CD4-positive, alpha-beta memory T cell (primary cell): ENCODE data around the gene SRPK2. TPM values are rescaled to one million over a fixed set of nuclear protein-coding genes. Genes with fewer than 3 reads are reported as not detected.
"Not testable (repeated sequence)": the region's sequence is repeated elsewhere in the genome, so short reads cannot be mapped to it uniquely, and the experiment has no call there.

Experiments
- CTCF ChIA-PET: fragments of 350-600 bp; sonication (Branson Sonifier 250); formaldehyde crosslinking; loops from one replicate; lab custom pipeline; 2021; ENCODE audit warnings: inconsistent platforms; ENCODE audit not compliant: partially characterized antibody; lab: Charles Lee
- POLR2A ChIA-PET: fragments of 350-600 bp; sonication (Branson Sonifier 250); formaldehyde crosslinking; loops from one replicate; lab custom pipeline; 2021; ENCODE audit not compliant: partially characterized antibody; lab: Charles Lee
- DNase-seq, 5 donors: peaks; one replicate each; pipeline versions ENCODE4 v3.0.0 to v3.0.0-alpha.2; 2020 to 2022; ENCODE audit warnings: mixed read lengths in 1 of 5
- H3K27ac ChIP-seq: one replicate; pipeline ENCODE4 v1.7.0; 2013; ENCODE audit warnings: low read depth, low read length
- H3K27me3 ChIP-seq: 2 replicates; pipeline ENCODE4 v1.7.0; 2013; ENCODE audit warnings: mild to moderate bottlenecking, low read length, moderate library complexity; ENCODE audit not compliant: insufficient read depth
- H3K36me3 ChIP-seq: 2 replicates; pipeline ENCODE4 v1.7.0; 2013; ENCODE audit warnings: mild to moderate bottlenecking, low read length, moderate library complexity; ENCODE audit not compliant: insufficient read depth
- H3K4me1 ChIP-seq: 2 replicates; pipeline ENCODE4 v1.7.0; 2013; ENCODE audit warnings: mild to moderate bottlenecking, low read length, moderate library complexity; ENCODE audit not compliant: insufficient read depth
- H3K4me3 ChIP-seq, 2 donors: one replicate each; pipeline ENCODE4 v1.7.0; 2013; ENCODE audit warnings: low read length in 2 of 2, mild to moderate bottlenecking in 1 of 2
- H3K9me3 ChIP-seq, 2 donors: one replicate each; pipeline ENCODE4 v1.7.0; 2013; ENCODE audit warnings: low read length in 2 of 2, control low read depth in 1 of 2; ENCODE audit not compliant: control insufficient read depth in 1 of 2
- H3K27ac Mint-ChIP-seq, 7 donors: one replicate each; pipeline ENCODE4 v1.8.0; 2020 to 2021; ENCODE audit warnings: mixed read lengths in 7 of 7, mild to moderate bottlenecking in 6 of 7, inconsistent platforms in 3 of 7, moderate library complexity in 3 of 7
- H3K27me3 Mint-ChIP-seq, 2 donors: one replicate each; pipeline ENCODE4 v1.8.0; 2020 to 2021; ENCODE audit warnings: mixed read lengths in 2 of 2
- H3K36me3 Mint-ChIP-seq, 2 donors: one replicate each; pipeline ENCODE4 v1.8.0; 2020 to 2021; ENCODE audit warnings: mixed read lengths in 2 of 2, inconsistent platforms in 1 of 2, mild to moderate bottlenecking in 1 of 2
- H3K4me1 Mint-ChIP-seq, 4 donors: one replicate each; pipeline ENCODE4 v1.8.0; 2020 to 2021; ENCODE audit warnings: mixed read lengths in 4 of 4, mild to moderate bottlenecking in 1 of 4
- H3K4me3 Mint-ChIP-seq, 8 donors: one replicate each; pipeline ENCODE4 v1.8.0; 2020 to 2021; ENCODE audit warnings: mixed read lengths in 8 of 8, mild to moderate bottlenecking in 7 of 8, moderate library complexity in 6 of 8, inconsistent platforms in 3 of 8
- H3K9me3 Mint-ChIP-seq, 8 donors: one replicate each; pipeline ENCODE4 v1.8.0; 2020 to 2021; ENCODE audit warnings: mixed read lengths in 8 of 8, mild to moderate bottlenecking in 5 of 8, inconsistent platforms in 3 of 8, moderate library complexity in 1 of 8
- intact Hi-C: fragments of 100-400 bp; cut with micrococcal nuclease; formaldehyde crosslinking; loops from one replicate; pipeline ENCODE4 v1.15.1; 2023
- polyA plus RNA-seq, 2 donors: library from polyadenylated mRNA; unstranded; fragments of 300-500 nt; fragmentation: Illumina TruSeq; gene quantifications; one replicate each; pipeline ENCODE4 v1.2.3, GENCODE V29; 2021
- total RNA-seq, 2 experiments: library from RNA; stranded (reverse); gene quantifications; one replicate each; pipeline ENCODE4 v1.2.3, GENCODE V29; 2021

Gene SRPK2
- total and polyA plus RNA-seq, 4 experiments from 2014 or later, result 36.0 to 55.2 (median 51.7) TPM

DNA sequence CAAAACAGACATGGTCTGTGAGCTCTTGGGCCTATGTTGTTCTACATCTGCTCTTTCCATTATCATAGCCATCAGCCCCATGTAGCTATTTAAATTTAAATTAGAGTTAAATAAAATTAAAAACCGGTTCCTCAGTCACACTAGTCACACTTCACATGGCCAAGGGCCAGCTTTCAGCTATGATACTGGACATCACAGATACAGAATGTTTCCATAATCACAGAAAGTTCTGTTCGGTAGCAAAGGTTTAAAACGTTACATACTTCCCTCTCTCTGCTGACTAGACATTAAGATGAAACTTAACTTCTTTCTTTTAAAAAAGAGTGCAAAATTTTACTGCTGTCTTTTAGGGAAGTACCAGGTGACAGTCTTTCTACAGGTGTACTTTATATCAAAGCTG is 43.0 kb downstream of the SRPK2 start:
- intact Hi-C loops, result no loop called here
- ChIA-PET POLR2A (interaction anchor here (0.8 to 3.1 kb wide), 9 partner anchors 10 to 362 kb away, joined by 3 to 22 read pairs (median 5); partner anchors contain the start of genes KMT2E and SRPK2), CTCF (interaction anchor here (0.5 to 1.4 kb wide), 4 partner anchors 9 to 365 kb away, joined by 3 to 5 read pairs (median 4); no protein-coding TSS in a partner anchor)
- H3K4me1 Mint-ChIP-seq, result peaks cover 36 to 64% (median 49%) of the 10 kb centered on the region in 4 donors
- Histone ChIP-seq H3K4me3 (no peak overlapping the region), H3K27me3 (no peaks in the 10 kb centered on the region), H3K27ac (no peak overlapping the region), H3K4me1 (peaks cover 67% of the 10 kb centered on the region), H3K9me3 (no peaks in the 10 kb centered on the region), H3K36me3 (no peaks in the 10 kb centered on the region)
- peak overlapping the region in 4 of 8 donors; percentile 67 to 78 (median 76) for H3K4me3 Mint-ChIP-seq
- H3K27me3 Mint-ChIP-seq, result no peaks in the 10 kb centered on the region
- H3K9me3 Mint-ChIP-seq, result no peaks in the 10 kb centered on the region
- DNase-seq, result no peak
- peak overlapping the region in 5 of 7 donors; percentile 52 to 84 (median 79) for H3K27ac Mint-ChIP-seq
- no peaks in the 10 kb centered on the region for H3K36me3 Mint-ChIP-seq

DNA sequence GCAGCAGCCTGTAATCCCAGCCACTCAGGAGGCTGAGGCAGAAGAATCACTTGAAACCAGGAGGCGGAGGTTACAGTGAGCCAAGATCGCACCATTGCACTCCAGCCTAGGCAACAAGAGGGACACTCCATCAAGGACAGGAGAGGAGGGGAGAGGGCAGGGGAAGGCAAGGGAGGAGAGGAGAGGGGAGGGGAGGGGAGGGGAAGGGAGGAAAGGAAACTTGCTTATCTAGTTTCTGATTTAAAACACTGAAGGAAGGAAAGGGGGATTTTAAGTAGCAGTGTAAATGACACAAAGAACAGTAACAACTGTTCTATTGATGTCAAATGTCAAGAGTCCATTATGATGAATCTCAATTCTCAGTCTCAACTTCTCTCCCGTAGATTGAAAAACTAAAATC is 43.7 kb downstream of the SRPK2 start:
- peaks cover 60% of the 10 kb centered on the region for H3K4me1 ChIP-seq
- no peaks in the 10 kb centered on the region for H3K36me3 Mint-ChIP-seq
- H3K4me3 Mint-ChIP-seq, result peak overlapping the region in 7 of 8 donors; percentile 24 to 64 (median 38)
- no peaks in the 10 kb centered on the region for H3K27me3 Mint-ChIP-seq
- H3K9me3 ChIP-seq, result no peaks in the 10 kb centered on the region
- peaks cover 36 to 64% (median 50%) of the 10 kb centered on the region in 4 donors for H3K4me1 Mint-ChIP-seq
- H3K4me3 ChIP-seq, result no peak overlapping the region
- ChIA-PET POLR2A (interaction anchor here (0.8 to 3.1 kb wide), 8 partner anchors 11 to 361 kb away, joined by 3 to 22 read pairs (median 5); partner anchors contain the start of genes KMT2E and SRPK2), CTCF (interaction anchor here (0.5 to 1.4 kb wide), 4 partner anchors 8 to 361 kb away, joined by 3 to 5 read pairs (median 4); no protein-coding TSS in a partner anchor)
- peak overlapping the region in 4 of 7 donors; percentile 23 to 79 (median 58) for H3K27ac Mint-ChIP-seq
- H3K9me3 Mint-ChIP-seq, result no peaks in the 10 kb centered on the region
- no peaks in the 10 kb centered on the region for H3K27me3 ChIP-seq
- no peak for DNase-seq
- H3K36me3 ChIP-seq, result no peaks in the 10 kb centered on the region
- intact Hi-C loops, result no loop called here
- H3K27ac ChIP-seq, result no peak overlapping the region

DNA sequence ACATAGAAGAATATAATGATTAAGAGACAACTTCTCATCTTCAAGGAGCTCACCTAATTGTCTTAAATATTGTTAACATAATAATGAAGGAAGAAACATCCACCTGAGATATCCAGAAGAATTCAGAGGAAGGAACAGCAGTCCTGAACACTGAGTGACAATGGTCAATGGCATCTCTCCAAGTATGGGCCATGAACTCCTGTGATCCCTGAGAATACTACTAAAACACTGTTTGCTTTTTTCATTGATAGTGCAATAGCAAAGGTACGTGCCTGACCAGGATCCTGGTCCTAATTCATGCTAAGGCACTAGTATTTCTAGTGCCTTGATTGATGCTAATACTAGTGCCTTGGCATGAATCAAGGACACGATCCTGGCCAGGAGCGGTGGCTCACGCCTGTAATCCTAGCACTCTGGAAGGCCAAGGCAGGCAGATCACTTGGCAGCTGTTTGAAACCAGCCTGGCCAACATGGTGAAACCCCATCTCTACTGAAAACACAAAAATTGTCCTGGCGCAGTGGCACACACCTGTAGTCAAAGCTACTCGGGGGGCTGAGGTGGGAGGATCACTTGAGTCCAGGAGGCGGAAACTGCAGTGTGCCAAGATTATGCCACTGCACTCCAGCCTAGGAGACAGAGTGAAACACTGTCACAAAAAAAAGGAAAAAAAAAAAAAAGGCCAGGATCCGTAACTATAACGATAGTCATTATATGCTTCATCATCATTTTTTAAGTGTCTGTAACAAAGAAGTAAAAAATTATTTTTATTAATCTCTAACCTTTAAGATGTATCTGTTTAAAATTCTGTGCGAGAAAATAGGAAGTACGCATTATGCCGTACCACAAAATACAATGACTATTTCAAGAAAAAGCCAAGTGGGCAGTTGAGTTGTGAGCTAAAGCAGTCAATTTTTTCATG is 49.1 kb downstream of the SRPK2 start:
- no peaks in the 10 kb centered on the region for H3K36me3 ChIP-seq
- Mint-ChIP-seq H3K27me3 (no peaks in the 10 kb centered on the region), H3K36me3 (no peaks in the 10 kb centered on the region), H3K27ac (peak overlapping the region in 6 of 7 donors; percentile 3 to 48 (median 40)), H3K4me1 (peaks cover 18 to 34% (median 31%) of the 10 kb centered on the region in 4 donors), H3K9me3 (no peaks in the 10 kb centered on the region), H3K4me3 (no peak overlapping the region)
- H3K4me3 ChIP-seq, result no peak overlapping the region
- peaks cover 18% of the 10 kb centered on the region for H3K4me1 ChIP-seq
- ChIA-PET CTCF (interaction anchor here (0.7 to 1.1 kb wide), 3 partner anchors 13 to 200 kb away, joined by 3 to 5 read pairs (median 3); no protein-coding TSS in a partner anchor), POLR2A (interaction anchor here (0.7 to 1.1 kb wide), 2 partner anchors 45 to 71 kb away, joined by 3 read pairs; no protein-coding TSS in a partner anchor)
- H3K27me3 ChIP-seq, result no peaks in the 10 kb centered on the region
- no peak overlapping the region for H3K27ac ChIP-seq
- intact Hi-C loops, result loop anchor here (10.0 kb wide), 1 partner anchor 45 kb away; the partner anchor contains the start of gene SRPK2
- no peaks in the 10 kb centered on the region for H3K9me3 ChIP-seq
- DNase-seq, result no peak

- Mint-ChIP-seq H3K4me1 (peaks cover 11 to 22% (median 17%) of the 10 kb centered on the region in 4 donors), H3K4me3 (no peak overlapping the region), H3K9me3 (no peaks in the 10 kb centered on the region), H3K27me3 (no peaks in the 10 kb centered on the region), H3K27ac (peak overlapping the region in 4 of 7 donors; percentile 0 to 86 (median 48)), H3K36me3 (no peaks in the 10 kb centered on the region)
- no peaks in the 10 kb centered on the region for H3K27me3 ChIP-seq
- DNase-seq, result no peak
- CTCF ChIA-PET, result interaction anchor here (0.6 to 2.1 kb wide), 5 partner anchors 19 to 357 kb away, joined by 3 to 7 read pairs (median 4); no protein-coding TSS in a partner anchor
- H3K27ac ChIP-seq, result no peak overlapping the region
- no peak overlapping the region for H3K4me3 ChIP-seq
- no peaks in the 10 kb centered on the region for H3K36me3 ChIP-seq
- H3K4me1 ChIP-seq, result peaks cover 8% of the 10 kb centered on the region
- H3K9me3 ChIP-seq, result no peaks in the 10 kb centered on the region
- intact Hi-C loops, result loop anchor here (10.0 kb wide), 1 partner anchor 47 kb away; the partner anchor contains the start of gene SRPK2
- POLR2A ChIA-PET, result interaction anchor here (1.8 kb wide), 1 partner anchor 15 kb away, joined by 5 read pairs; no protein-coding TSS in a partner anchor
Measured at GRCh38 chr7:105337529-105337928, 51.2 kb downstream of the SRPK2 start.

GRCh38 chr7:105336009-105336408 is 52.7 kb downstream of the SRPK2 start:
- no peaks in the 10 kb centered on the region for H3K9me3 Mint-ChIP-seq
- no peak overlapping the region for H3K4me3 Mint-ChIP-seq
- no peak overlapping the region for H3K27ac ChIP-seq
- POLR2A ChIA-PET, result no interaction called here
- H3K4me1 Mint-ChIP-seq, result peaks cover 19 to 31% (median 26%) of the 10 kb centered on the region in 4 donors
- H3K4me3 ChIP-seq, result no peak overlapping the region
- H3K4me1 ChIP-seq, result peaks cover 13% of the 10 kb centered on the region
- H3K27me3 ChIP-seq, result no peaks in the 10 kb centered on the region
- CTCF ChIA-PET, result interaction anchor here (0.7 to 1.8 kb wide), 7 partner anchors 16 to 281 kb away, joined by 3 to 6 read pairs (median 3); no protein-coding TSS in a partner anchor
- no peaks in the 10 kb centered on the region for H3K36me3 Mint-ChIP-seq
- DNase-seq, result peak in 3 of 5 donors; percentile 17 to 34 (median 22)
- no peaks in the 10 kb centered on the region for H3K9me3 ChIP-seq
- H3K27me3 Mint-ChIP-seq, result no peaks in the 10 kb centered on the region
- intact Hi-C loops, result loop anchor here (1.0 to 10.0 kb wide), 5 partner anchors 49 to 413 kb away; partner anchors contain the start of gene SRPK2
- H3K27ac Mint-ChIP-seq, result no peak overlapping the region
- no peaks in the 10 kb centered on the region for H3K36me3 ChIP-seq

GRCh38 chr7:105332661-105333060 is 56.1 kb downstream of the SRPK2 start:
- H3K36me3 Mint-ChIP-seq, H3K36me3 ChIP-seq, H3K4me3 ChIP-seq, H3K27me3 Mint-ChIP-seq, POLR2A ChIA-PET, H3K27ac ChIP-seq, H3K4me3 Mint-ChIP-seq, H3K9me3 ChIP-seq, DNase-seq, H3K9me3 Mint-ChIP-seq, H3K27me3 ChIP-seq: not testable (repeated sequence)
- CTCF ChIA-PET, result interaction anchor here (1.3 to 1.6 kb wide), 2 partner anchors 344 to 351 kb away, joined by 3 to 4 read pairs; no protein-coding TSS in a partner anchor
- peaks cover 13% of the 10 kb centered on the region for H3K4me1 ChIP-seq
- intact Hi-C loops, result loop anchor here (10.0 kb wide), 1 partner anchor 52 kb away; the partner anchor contains the start of gene SRPK2
- Mint-ChIP-seq H3K27ac (peak overlapping the region in 3 of 7 donors; percentile 1 to 35 (median 27)), H3K4me1 (peaks cover 16 to 24% (median 20%) of the 10 kb centered on the region in 4 donors)
